Transverse colon (tissue), 3 donors: ENCODE measurements around the gene FAM98A.

ENCODE experiments used
- POLR2A ChIP-seq: fragments of 450-650 bp; IDR thresholded peaks from one replicate; pipeline ENCODE4 v1.6.1; 2016; ENCODE audit warnings: antibody characterized with exemption, mild to moderate bottlenecking, moderate library complexity
- TF ChIP-seq, protein P1 (sequence below), 5 experiments: fragments of 200-600 bp in 3 of 5; fragments of 450-650 bp in 2 of 5; sonication (generic) in 3 of 5; IDR thresholded peaks; 1 replicate in 2 of 5; 2 replicates in 3 of 5; pipeline ENCODE4 v1.5.1; 2016 to 2017; ENCODE audit warnings: antibody characterized with exemption in 5 of 5, inconsistent platforms in 3 of 5, mild to moderate bottlenecking in 2 of 5, moderate library complexity in 1 of 5

DNA sequence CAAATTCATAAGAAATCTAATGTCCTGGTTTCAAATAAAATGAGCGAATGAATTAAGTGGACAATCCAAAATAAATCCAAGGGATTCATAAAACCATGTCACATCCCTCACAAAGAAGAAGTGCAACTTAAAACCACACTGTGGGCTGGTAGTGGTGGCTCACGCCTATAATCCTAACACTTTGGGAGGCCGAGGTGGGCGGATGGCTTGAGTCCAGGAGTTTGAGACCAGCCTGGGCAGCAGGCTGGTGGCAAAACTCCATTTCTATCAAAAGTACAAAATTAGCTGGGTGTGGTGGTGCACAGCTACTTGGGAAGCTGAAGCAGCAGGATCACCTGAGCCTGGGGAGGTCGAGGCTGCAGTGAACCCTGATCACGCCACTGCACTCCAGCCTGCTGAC is 25.4 kb downstream of the FAM98A start:
- no peak for TF ChIP-seq POLR2A
- TF ChIP-seq, protein P1, sequence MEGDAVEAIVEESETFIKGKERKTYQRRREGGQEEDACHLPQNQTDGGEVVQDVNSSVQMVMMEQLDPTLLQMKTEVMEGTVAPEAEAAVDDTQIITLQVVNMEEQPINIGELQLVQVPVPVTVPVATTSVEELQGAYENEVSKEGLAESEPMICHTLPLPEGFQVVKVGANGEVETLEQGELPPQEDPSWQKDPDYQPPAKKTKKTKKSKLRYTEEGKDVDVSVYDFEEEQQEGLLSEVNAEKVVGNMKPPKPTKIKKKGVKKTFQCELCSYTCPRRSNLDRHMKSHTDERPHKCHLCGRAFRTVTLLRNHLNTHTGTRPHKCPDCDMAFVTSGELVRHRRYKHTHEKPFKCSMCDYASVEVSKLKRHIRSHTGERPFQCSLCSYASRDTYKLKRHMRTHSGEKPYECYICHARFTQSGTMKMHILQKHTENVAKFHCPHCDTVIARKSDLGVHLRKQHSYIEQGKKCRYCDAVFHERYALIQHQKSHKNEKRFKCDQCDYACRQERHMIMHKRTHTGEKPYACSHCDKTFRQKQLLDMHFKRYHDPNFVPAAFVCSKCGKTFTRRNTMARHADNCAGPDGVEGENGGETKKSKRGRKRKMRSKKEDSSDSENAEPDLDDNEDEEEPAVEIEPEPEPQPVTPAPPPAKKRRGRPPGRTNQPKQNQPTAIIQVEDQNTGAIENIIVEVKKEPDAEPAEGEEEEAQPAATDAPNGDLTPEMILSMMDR (IDR thresholded peaks at IDR 0.05), result no peak
